HG03342 (cell line): ENCODE results near the gene CD200R1L.
A peak's percentile ranks its signal among the peaks of the same experiment; 100 is the strongest.

Experiments
- ATAC-seq: cut with Tn5 transposase; IDR thresholded peaks from one replicate; pipeline ENCODE4 v1.9.1; 2021; ENCODE audit warnings: mild to moderate bottlenecking, moderate library complexity; ENCODE audit not compliant: unreplicated experiment

The CD200R1L gene

GRCh38 chr3:112822064-112823055 is 24.3 kb downstream of the CD200R1L start:
- ATAC-seq: no peak

GRCh38 chr3:112818289-112818688 is 28.4 kb downstream of the CD200R1L start:
- ATAC-seq: no peak

GRCh38 chr3:112817797-112818196 is 28.9 kb downstream of the CD200R1L start:
- ATAC-seq: no peak

GRCh38 chr3:112817271-112817670 is 29.4 kb downstream of the CD200R1L start:
- no peak for ATAC-seq

- no peak for ATAC-seq
Measured at GRCh38 chr3:112815981-112816380, 30.7 kb downstream of the CD200R1L start.

- no peak for ATAC-seq
Measured at GRCh38 chr3:112814266-112814665, 32.4 kb downstream of the CD200R1L start.

GRCh38 chr3:112813723-112814171 is 32.9 kb downstream of the CD200R1L start:
- peak; percentile 82 for ATAC-seq

GRCh38 chr3:112813016-112813415 is 33.6 kb downstream of the CD200R1L start:
- ATAC-seq: no peak

GRCh38 chr3:112811917-112812660 is 34.6 kb downstream of the CD200R1L start:
- ATAC-seq: no peak

- ATAC-seq: no peak
Measured at GRCh38 chr3:112811131-112811884, 35.4 kb downstream of the CD200R1L start.

GRCh38 chr3:112810561-112810960 is 36.1 kb downstream of the CD200R1L start:
- ATAC-seq: no peak

- ATAC-seq: no peak
Measured at GRCh38 chr3:112808136-112808535, 38.5 kb downstream of the CD200R1L start.

GRCh38 chr3:112807685-112808084 is 39.0 kb downstream of the CD200R1L start:
- no peak for ATAC-seq

- ATAC-seq: no peak
Measured at GRCh38 chr3:112806903-112807302, 39.8 kb downstream of the CD200R1L start.

- no peak for ATAC-seq
Measured at GRCh38 chr3:112805126-112805525, 41.5 kb downstream of the CD200R1L start.

GRCh38 chr3:112804021-112804420 is 42.6 kb downstream of the CD200R1L start:
- ATAC-seq: no peak

- ATAC-seq: no peak
Measured at GRCh38 chr3:112803467-112803866, 43.2 kb downstream of the CD200R1L start.

- ATAC-seq: no peak
Measured at GRCh38 chr3:112802338-112802737, 44.3 kb downstream of the CD200R1L start.

- ATAC-seq: no peak
Measured at GRCh38 chr3:112799946-112800345, 46.7 kb downstream of the CD200R1L start.

- no peak for ATAC-seq
Measured at GRCh38 chr3:112794622-112795172, 52.0 kb downstream of the CD200R1L start.
